Amygdala (tissue), 56 donors: ENCODE measurements around the gene KCNK3.
"Not testable (repeated sequence)": the region's sequence is repeated elsewhere in the genome, so short reads cannot be mapped to it uniquely, and the experiment has no call there.

ENCODE experiments used
- DNase-seq, 56 donors: peaks; one replicate each; lab custom pipeline; 2025; lab: John Stamatoyannopoulos, UW

KCNK3 gene

GRCh38 chr2:26660363-26660962 lies 32.1 kb upstream of the KCNK3 start:
- no peak for DNase-seq

GRCh38 chr2:26665296-26665695 lies 27.2 kb upstream of the KCNK3 start:
- not testable (repeated sequence) for DNase-seq

- DNase-seq: no peak
These were observed 25.9 kb upstream of the KCNK3 start for GRCh38 chr2:26666671-26667070.

GRCh38 chr2:26668041-26668440 lies 24.5 kb upstream of the KCNK3 start:
- DNase-seq: no peak

- DNase-seq: no peak
These were observed 23.4 kb upstream of the KCNK3 start for GRCh38 chr2:26668856-26669750.

- DNase-seq: peak in 1 of 56 donors; percentile 6
These were observed 22.4 kb upstream of the KCNK3 start for GRCh38 chr2:26670171-26670570.

GRCh38 chr2:26670931-26671460 lies 21.5 kb upstream of the KCNK3 start:
- DNase-seq: no peak

- DNase-seq: no peak
These were observed 20.8 kb upstream of the KCNK3 start for GRCh38 chr2:26671691-26672090.

- DNase-seq: no peak
These were observed 20.3 kb upstream of the KCNK3 start for GRCh38 chr2:26672112-26672817.

GRCh38 chr2:26672818-26673393 lies 19.6 kb upstream of the KCNK3 start:
- no peak for DNase-seq

- DNase-seq: no peak
These were observed 18.3 kb upstream of the KCNK3 start for GRCh38 chr2:26674002-26674751.

GRCh38 chr2:26674771-26675170 lies 17.8 kb upstream of the KCNK3 start:
- DNase-seq: no peak

- no peak for DNase-seq
These were observed 16.8 kb upstream of the KCNK3 start for GRCh38 chr2:26675651-26676255.

GRCh38 chr2:26678035-26678434 lies 14.5 kb upstream of the KCNK3 start:
- DNase-seq: no peak

GRCh38 chr2:26679867-26680266 lies 12.7 kb upstream of the KCNK3 start:
- DNase-seq: no peak

GRCh38 chr2:26681656-26682055 lies 10.9 kb upstream of the KCNK3 start:
- DNase-seq: no peak

- no peak for DNase-seq
These were observed 10.4 kb upstream of the KCNK3 start for GRCh38 chr2:26682155-26682554.

- no peak for DNase-seq
These were observed 8.9 kb upstream of the KCNK3 start for GRCh38 chr2:26683583-26683982.

- DNase-seq: no peak
These were observed 7.2 kb upstream of the KCNK3 start for GRCh38 chr2:26685341-26685740.
